A673 (cell line): ENCODE measurements around the gene SACM1L.

ENCODE experiments used
- CTCF ChIP-seq: fragments of 300-800, 200-600 bp; sonication (generic); conservative IDR thresholded peaks from 2 replicates; pipeline ENCODE4 v1.5.1; 2017; ENCODE audit warnings: low read depth, mild to moderate bottlenecking, antibody characterized with exemption, low read length, moderate library complexity, mixed read lengths
- EZH2 ChIP-seq: fragments of 200-600 bp; sonication (generic); IDR thresholded peaks from 2 replicates; pipeline ENCODE4 v1.6.1; 2017; ENCODE audit warnings: borderline replicate concordance, low read depth, mild to moderate bottlenecking, mixed read lengths, antibody characterized with exemption, low read length; ENCODE audit not compliant: poor library complexity, severe bottlenecking

GRCh38 chr3:45746777-45747622, 57.8 kb downstream of the SACM1L start:
- TF ChIP-seq CTCF (no peak), EZH2 (no peak)
